IPS-18c (cell line): ENCODE measurements around the gene SESN1.

Source experiments
- H3K4me3 ChIP-seq: 2 replicates; pipeline ENCODE4 v1.7.0; 2013; ENCODE audit warnings: low read depth, mild to moderate bottlenecking, low read length, moderate library complexity; ENCODE audit not compliant: insufficient read depth
- H3K9me3 ChIP-seq: one replicate; pipeline ENCODE4 v1.6.1; 2013; ENCODE audit warnings: mild to moderate bottlenecking, low read length, moderate library complexity; ENCODE audit not compliant: control insufficient read depth, insufficient read depth

Gene SESN1

DNA sequence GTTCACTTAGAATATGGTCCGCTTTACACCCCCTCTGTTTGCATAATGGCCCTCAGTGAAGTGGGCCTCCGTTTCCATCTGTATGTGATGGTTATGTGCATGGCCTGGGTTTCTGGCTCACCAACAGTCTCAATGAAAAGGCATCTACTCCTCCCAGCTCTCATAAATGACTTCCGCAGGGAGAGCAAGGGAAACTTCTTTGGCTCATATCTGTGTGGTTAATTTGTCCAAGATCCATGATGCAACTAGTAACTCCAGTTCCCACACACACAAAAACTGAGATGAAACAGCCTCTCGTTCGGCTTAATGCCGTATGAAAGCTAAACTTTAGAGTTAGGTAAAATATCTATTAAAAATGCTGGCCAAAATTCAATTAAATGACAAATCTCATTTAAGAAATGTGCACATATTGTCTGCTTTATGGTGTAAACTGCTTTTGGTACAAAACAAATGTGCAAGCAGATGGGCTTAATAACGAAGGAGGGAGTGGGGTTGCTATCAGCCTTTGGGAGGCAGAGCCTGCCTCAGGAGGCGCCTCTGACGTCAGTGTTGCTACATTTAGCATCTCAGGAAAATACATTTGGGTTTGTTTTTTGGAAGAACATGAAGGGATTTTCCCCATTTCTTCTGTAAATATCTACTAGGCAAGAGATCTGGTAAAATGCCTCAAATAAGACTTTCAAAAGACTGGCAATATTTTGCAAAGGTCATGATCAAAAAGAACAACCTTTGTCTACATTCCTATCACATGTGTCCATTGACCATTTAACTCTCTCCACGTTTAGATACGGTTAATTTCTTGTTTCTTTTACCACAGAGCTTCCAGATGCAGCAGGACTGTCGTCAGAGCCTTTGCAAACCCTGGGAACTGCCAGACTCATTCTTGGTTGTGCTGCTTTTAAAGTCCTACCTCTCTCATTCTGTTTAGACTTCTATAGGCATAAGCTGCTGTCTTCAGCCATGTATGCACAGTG is 149.7 kb downstream of the SESN1 start:
- Histone ChIP-seq H3K9me3 (no peaks in the 10 kb centered on the region), H3K4me3 (no peak overlapping the region)

DNA sequence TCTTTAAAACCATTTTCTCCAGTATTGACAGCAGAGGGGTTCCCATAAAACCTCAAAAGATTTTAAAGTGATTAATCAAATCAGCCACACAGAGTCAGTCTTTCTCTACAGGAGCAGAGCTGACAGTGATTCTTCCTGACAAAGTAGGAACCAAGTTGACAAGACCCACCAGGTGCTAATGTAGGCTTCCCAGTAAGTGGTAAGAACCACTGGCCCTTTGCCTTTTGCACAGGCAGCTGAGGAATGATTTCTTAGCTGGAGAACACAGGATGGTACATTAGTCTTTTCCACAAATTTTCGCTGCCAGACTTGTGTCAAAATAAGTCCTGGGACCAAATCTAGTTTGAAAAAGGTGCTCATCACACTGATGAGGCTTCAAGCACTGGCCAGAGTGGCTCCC is 150.6 kb downstream of the SESN1 start:
- no peaks in the 10 kb centered on the region for H3K9me3 ChIP-seq
- no peak overlapping the region for H3K4me3 ChIP-seq

DNA sequence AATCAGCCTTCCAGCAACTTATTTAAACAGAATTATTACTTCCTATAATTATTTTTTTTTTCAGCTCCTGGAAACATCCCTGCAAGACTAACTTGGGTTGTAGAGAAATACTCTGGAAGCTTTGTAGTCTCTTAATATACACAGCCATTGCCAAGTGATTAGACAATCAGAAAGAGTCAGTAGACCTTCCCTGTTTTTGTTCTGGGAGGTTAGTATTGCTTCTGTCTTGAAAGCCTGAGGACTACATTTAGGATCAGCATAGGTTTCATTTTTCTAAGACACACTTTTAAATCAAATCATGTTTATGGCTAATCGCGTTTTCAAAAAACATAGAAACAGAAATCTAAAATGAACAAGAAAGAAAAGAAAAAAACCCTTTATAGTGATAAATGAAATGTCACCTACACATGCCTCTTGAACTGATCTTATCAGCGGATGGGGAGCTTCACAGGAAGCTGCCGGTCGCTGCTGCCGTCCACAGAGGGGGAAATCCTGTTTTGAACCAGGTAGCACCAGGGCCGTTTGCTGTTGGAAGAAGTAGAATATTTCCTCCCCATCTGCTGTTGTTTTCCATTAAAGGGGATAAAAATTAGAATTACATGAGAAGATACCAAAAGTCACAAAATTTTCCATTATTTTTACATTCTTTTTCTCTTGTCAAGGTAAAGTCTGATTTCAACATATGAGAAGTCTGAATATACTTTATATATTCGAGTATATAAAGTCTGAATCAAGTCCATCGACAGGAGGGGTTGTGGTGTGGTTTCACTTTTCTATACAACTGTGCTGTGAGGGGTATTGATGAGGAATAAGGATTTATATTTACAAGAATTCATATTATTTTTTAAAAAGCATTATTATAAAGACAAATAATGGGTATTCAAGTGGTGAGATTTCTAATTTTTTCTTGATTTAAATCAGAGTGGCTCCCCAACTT is 151.8 kb downstream of the SESN1 start:
- H3K4me3 ChIP-seq, result no peak overlapping the region
- H3K9me3 ChIP-seq, result no peaks in the 10 kb centered on the region

DNA sequence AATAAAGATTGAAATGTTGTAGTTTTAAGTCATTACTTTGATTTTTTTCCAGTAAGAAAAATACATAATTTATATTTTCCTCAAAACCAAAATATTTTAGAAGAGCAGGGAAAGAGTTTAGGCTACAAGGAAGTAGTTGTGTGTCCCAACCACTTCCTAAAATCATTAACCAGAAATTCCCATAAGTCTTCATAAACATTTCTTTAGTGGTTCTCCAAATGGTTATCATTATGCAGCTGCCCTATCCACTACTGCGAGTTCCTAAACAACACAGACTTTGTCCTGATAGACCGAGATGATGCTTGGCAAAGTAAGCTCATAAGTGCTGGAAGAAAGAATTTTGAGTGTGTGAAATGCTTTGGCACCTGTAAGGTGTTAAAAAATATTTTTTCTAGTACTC is 152.8 kb downstream of the SESN1 start:
- Histone ChIP-seq H3K4me3 (no peak overlapping the region), H3K9me3 (no peaks in the 10 kb centered on the region)

DNA sequence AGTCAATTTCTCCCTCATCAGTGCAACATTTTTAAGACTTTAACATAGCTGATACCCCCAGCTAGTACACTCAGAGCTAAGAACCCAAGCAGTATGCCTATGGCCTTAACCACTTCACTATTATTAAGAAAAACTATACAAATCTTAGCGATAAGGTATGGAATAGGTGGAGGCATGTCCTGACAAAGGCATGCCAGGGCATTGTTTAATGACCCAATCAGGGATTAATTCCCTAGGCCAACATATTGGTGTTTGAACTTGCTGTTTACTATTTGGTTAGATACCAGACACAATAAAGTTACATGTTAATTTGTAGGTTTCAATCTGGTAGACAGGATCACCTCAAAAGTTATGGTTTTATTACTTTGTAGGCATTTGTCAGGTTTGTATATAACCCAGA is 153.4 kb downstream of the SESN1 start:
- Histone ChIP-seq H3K4me3 (no peak overlapping the region), H3K9me3 (no peaks in the 10 kb centered on the region)

DNA sequence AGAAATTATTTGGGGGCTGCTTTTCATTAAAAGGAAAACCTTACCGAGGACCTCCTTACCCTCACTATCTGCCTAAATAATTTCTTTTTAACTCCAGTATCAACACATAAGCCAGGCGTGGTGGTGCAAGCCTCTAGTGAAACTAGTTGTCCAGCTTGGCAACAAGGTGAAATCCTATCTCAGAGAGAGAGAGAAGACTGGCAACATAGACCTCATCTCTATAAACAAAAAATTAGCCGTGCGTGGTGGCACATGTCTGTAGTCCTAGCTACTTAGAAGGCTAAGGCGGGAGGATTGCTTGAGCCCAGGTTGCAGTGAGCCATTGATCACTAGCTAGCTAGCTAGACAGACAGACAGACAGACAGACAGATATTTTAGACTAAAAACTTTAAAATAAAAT is 153.9 kb downstream of the SESN1 start:
- Histone ChIP-seq H3K9me3 (no peaks in the 10 kb centered on the region), H3K4me3 (no peak overlapping the region)

DNA sequence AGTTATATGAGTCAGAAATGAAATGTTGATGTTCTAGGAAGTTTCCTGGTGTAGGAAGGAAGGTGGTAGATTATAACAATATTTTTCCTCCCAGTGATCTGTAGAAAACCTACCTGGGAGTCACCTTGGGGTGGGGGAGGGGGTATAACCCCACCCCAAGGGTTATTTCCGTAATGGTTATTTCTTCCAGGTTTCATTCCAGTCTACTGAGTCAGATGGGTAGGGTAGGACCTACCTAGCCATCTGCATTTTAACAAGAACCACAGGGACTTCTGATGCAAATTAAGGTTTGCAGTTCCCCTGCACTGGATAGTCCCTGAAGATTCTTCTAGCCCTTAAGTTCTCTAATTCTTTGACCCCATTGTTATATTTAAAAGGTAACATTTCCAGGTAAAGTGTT is 157.5 kb downstream of the SESN1 start:
- Histone ChIP-seq H3K4me3 (no peak overlapping the region), H3K9me3 (no peaks in the 10 kb centered on the region)
